Natural killer cell treated with Interleukin-12 subunit alpha and Interleukin-12 subunit beta and Interleukin-15 and Interleukin-18, amount 100 ng/mL, for 72 hours (primary cell): Measurements from ENCODE around the gene FEZ2. TPM values are rescaled to one million over a fixed set of nuclear protein-coding genes. Genes with fewer than 3 reads are reported as not detected.
A peak's percentile ranks its signal among the peaks of the same experiment; 100 is the strongest.

ENCODE experiments used
- ATAC-seq, 2 donors: fragments of 150-1000 bp; cut with Tn5 transposase in 1 of 2; sonication (Bioruptor Pico), chemical (Tn5 transposase) in 1 of 2; 2 replicates each; pipeline ENCODE4 v1.10.0; 2021
- DNase-seq: peaks from one replicate; pipeline ENCODE4 v3.0.0; 2022; ENCODE audit warnings: low spot score
- H3K27ac Mint-ChIP-seq, 2 donors: 1 replicate in 1 of 2; 2 replicates in 1 of 2; pipeline ENCODE4 v1.8.0; 2022; ENCODE audit warnings: mixed read lengths in 2 of 2, mild to moderate bottlenecking in 1 of 2, moderate library complexity in 1 of 2
- H3K27me3 Mint-ChIP-seq, 2 donors: 1 replicate in 1 of 2; 2 replicates in 1 of 2; pipeline ENCODE4 v1.8.0; 2022; ENCODE audit warnings: mixed read lengths in 2 of 2
- H3K36me3 Mint-ChIP-seq: one replicate; pipeline ENCODE4 v1.8.0; 2022; ENCODE audit warnings: mixed read lengths
- H3K4me1 Mint-ChIP-seq, 2 donors: 1 replicate in 1 of 2; 2 replicates in 1 of 2; pipeline ENCODE4 v1.8.0; 2022; ENCODE audit warnings: low read depth in 2 of 2, mixed read lengths in 2 of 2, mild to moderate bottlenecking in 1 of 2
- H3K4me3 Mint-ChIP-seq: one replicate; pipeline ENCODE4 v1.8.0; 2022; ENCODE audit warnings: mixed read lengths
- H3K9me3 Mint-ChIP-seq: 2 replicates; pipeline ENCODE4 v1.8.0; 2022; ENCODE audit warnings: mixed read lengths
- total RNA-seq, 2 donors: library from RNA; stranded (reverse); gene quantifications; one replicate each; pipeline ENCODE4 v1.2.3, GENCODE V29; 2022

FEZ2 gene, protein sequence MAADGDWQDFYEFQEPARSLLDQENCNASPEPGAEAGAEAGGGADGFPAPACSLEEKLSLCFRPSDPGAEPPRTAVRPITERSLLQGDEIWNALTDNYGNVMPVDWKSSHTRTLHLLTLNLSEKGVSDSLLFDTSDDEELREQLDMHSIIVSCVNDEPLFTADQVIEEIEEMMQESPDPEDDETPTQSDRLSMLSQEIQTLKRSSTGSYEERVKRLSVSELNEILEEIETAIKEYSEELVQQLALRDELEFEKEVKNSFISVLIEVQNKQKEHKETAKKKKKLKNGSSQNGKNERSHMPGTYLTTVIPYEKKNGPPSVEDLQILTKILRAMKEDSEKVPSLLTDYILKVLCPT
- total RNA-seq, result 10 to 100 TPM; 15.3 to 18.1 TPM

DNA sequence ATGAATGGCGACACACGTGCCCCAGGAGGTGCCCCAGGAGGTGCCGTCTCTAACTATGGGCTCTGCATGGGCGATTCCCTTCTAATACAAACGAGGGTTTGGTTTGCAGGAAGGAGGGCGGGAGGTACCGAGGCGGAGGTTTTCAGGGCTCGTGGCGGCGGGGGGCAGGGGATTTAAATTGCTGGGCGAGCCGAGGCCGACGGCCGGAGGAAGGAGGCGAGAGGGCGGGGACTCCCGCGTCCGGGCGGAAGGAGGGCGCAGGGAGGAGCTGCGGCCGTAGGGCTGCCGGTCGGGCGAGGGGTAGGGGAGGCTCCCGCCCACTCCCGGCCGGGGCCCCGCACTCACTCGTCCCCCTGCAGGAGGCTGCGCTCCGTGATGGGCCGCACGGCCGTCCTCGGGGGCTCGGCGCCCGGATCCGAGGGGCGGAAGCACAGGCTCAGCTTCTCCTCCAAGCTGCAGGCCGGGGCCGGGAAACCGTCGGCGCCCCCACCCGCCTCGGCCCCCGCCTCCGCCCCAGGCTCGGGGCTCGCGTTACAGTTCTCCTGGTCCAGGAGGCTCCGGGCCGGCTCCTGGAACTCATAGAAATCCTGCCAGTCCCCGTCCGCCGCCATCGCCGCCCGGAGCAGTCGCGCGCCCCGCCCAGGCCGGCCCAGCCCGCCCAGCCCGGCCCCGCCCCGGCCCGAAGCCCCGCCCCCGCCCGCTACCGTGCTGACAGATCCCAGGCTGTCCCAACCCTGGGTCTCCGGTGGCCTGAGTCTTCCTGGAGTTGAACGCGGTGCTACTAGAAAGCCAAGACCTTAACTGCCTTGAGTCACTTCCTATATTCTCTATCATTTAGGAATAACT is at the start of gene FEZ2:
TSS of gene FEZ2 (minus strand) at position 637 of the 846 bp plus-strand sequence. CDS start at position 611, 26 bp downstream.
- H3K36me3 Mint-ChIP-seq, result no peaks in the 10 kb centered on the region
- H3K27me3 Mint-ChIP-seq, result no peaks in the 10 kb centered on the region
- H3K4me3 Mint-ChIP-seq, result peak within 1 kb of the TSS; percentile 97
- ATAC-seq (peak; percentile 98 to 99), DNase-seq (peak; percentile 90)
- no peaks in the 10 kb centered on the region for H3K9me3 Mint-ChIP-seq
- H3K4me1 Mint-ChIP-seq, result peaks cover 30 to 34% of the 10 kb centered on the region in 2 donors
- H3K27ac Mint-ChIP-seq, result peak within 1 kb of the TSS; percentile 78 to 81

DNA sequence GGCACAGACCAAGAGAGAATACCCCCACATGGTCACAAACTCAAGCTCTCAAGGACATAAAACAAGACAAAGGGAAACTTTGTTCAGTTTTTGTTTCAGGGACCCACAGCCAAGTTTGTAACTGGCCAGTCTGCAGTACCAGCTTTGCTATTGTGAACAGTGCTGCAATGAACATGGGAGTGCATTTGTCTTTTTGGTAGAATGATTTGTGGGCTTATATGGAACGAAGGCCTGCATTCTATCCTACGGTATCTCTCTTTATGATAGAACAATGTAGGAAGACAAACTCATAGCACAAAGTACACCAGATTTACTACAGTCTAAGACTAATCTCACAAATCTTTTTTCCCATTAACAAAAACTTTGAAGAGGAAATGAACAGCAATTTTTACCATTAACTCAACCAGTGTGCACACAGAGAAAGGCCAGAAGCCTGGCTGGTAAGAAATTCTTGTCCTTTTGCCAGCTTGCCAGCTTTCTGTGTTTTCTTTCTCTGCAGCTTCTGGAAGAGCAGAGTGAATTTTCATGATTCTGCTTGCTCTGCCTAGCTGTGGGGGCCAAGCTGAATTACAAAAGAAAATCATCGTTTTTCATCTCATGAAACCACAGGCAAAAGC is 37.1 kb upstream of the FEZ2 start:
- H3K27me3 Mint-ChIP-seq, result peaks cover 19 to 30% of the 10 kb centered on the region in 2 donors
- H3K4me3 Mint-ChIP-seq, result no peak overlapping the region
- DNase-seq (no peak), ATAC-seq (no peak)
- H3K9me3 Mint-ChIP-seq, result no peaks in the 10 kb centered on the region
- H3K36me3 Mint-ChIP-seq, result no peaks in the 10 kb centered on the region
- H3K4me1 Mint-ChIP-seq, result no peaks in the 10 kb centered on the region
- H3K27ac Mint-ChIP-seq, result no peak overlapping the region

DNA sequence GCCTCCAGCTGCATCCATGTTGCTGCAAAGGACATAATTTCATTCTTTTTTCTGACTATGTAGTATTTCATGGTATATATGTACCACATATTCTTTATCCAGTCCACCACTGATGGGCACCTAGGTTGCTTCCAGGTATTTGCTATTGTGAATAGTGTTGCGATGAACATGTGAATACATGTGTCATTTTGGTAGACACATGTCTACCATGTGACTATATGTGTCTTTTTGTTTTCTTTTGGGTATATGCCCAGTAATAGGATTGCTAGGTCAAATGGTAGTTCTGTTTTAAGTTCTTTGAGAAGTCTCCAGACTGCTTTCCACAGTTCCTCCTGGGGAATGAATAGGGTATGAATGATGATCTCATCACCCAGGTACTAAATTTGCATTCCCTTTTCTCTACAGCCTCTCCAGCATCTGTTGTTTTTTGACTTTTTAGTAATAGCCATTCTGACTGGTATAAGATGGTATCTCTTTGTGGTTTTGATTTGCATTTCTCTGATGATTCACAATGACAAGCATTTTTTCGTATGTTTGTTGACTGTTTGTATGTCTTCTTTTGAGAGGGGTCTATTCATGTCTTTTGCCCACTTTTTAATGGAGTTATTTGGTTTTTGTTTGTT is 35.6 kb upstream of the FEZ2 start:
- H3K36me3 Mint-ChIP-seq, result no peaks in the 10 kb centered on the region
- no peaks in the 10 kb centered on the region for H3K4me1 Mint-ChIP-seq

DNA sequence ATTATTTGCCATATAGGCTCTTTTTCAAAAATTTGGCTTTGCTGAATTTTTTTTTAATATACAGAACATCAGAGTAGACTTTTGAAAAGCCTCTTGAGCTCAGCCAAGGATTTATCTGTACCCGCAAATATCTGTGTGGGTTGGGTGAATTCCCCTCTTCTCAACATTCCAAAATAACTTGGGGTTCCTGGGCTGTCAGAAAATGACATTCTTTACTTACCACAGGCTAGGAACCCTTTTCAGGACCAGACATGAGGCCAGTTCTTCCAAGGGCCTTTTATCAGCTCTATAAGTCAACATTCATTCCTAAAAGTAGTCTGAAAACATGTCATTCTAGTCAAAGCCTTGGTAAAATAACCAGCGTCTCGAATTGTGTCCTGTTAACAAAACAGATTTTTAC is 28.8 kb upstream of the FEZ2 start:
- Mint-ChIP-seq H3K4me3 (no peak overlapping the region), H3K9me3 (no peaks in the 10 kb centered on the region), H3K36me3 (no peaks in the 10 kb centered on the region), H3K4me1 (no peaks in the 10 kb centered on the region), H3K27ac (no peak overlapping the region), H3K27me3 (peaks cover 12 to 14% of the 10 kb centered on the region in 2 donors)
- DNase-seq, result no peak
- no peak for ATAC-seq

More for the DNA sequence above, 35.6 kb upstream of the FEZ2 start:
- H3K4me3 Mint-ChIP-seq, result no peak overlapping the region
- no peak overlapping the region for H3K27ac Mint-ChIP-seq
- DNase-seq (no peak), ATAC-seq (no peak)
- no peaks in the 10 kb centered on the region for H3K9me3 Mint-ChIP-seq
- H3K27me3 Mint-ChIP-seq, result peaks cover 9 to 16% of the 10 kb centered on the region in 2 donors

DNA sequence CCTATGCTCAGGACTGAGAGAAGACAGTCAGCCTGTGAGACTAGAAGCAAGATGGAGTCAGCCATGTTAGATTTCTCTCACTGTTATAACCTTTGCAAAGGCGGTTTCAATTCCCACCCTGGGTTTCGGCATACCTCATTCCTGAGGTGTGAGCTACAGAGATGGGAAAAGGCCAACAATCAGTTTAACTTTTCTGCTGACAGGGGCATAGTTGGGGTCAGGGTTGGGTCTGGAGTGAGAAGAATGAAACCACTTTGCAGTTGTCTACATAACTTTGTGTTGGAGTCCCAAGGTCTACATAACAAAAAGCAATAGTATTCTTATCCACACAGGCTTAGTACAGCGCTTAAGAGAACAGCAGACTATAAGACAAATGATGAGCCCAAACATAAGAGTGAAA is 28.1 kb upstream of the FEZ2 start:
- ATAC-seq (no peak), DNase-seq (no peak)
- no peaks in the 10 kb centered on the region for H3K36me3 Mint-ChIP-seq
- no peaks in the 10 kb centered on the region for H3K9me3 Mint-ChIP-seq
- peaks cover 12 to 14% of the 10 kb centered on the region in 2 donors for H3K27me3 Mint-ChIP-seq
- H3K4me1 Mint-ChIP-seq, result no peaks in the 10 kb centered on the region
- H3K4me3 Mint-ChIP-seq, result no peak overlapping the region
- no peak overlapping the region for H3K27ac Mint-ChIP-seq

DNA sequence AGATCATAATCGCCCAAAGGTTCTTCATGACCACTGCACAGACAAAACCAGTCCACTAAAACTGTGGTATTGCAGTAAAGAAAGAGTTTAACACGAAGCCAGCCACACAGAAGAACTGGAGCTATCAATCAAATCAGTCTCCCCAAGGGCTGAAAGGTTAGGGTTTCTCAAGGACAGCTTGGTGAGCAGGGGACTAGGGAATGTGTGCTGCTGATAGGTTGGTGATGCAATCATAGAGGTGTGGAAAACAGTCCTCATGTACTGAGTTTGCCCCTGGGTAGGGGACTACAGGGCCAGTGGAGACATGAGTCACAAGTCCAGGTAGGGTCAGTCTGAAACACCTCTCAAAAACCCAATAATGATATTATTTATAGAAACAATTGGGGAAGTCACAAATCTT is 27.3 kb upstream of the FEZ2 start:
- no peak for ATAC-seq
- Mint-ChIP-seq H3K9me3 (no peaks in the 10 kb centered on the region), H3K36me3 (no peaks in the 10 kb centered on the region), H3K4me1 (no peaks in the 10 kb centered on the region), H3K4me3 (no peak overlapping the region), H3K27me3 (peaks cover 14 to 16% of the 10 kb centered on the region in 2 donors), H3K27ac (no peak overlapping the region)
- no peak for DNase-seq

DNA sequence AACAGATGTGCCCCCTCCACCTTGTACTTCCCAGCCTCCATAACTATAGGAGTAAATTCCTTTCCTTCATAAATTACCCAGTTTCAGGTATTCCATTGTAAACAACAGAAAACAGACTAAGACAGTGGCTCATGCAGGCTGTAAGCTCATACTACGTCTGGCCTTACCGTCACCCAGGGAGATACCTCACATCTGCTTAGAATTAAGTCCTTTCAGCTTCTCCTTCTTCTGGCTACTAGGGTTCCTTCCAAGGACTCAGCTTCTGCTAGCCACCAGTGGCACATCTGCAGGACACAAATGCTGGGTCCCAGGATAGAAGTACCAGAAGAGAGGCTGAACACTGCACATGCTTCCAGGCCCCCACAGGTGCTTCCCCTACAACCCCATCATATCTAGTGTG is 22.4 kb upstream of the FEZ2 start:
- Mint-ChIP-seq H3K27me3 (peaks cover 11 to 18% of the 10 kb centered on the region in 2 donors), H3K4me1 (no peaks in the 10 kb centered on the region), H3K9me3 (no peaks in the 10 kb centered on the region), H3K36me3 (no peaks in the 10 kb centered on the region), H3K27ac (no peak overlapping the region), H3K4me3 (no peak overlapping the region)
- DNase-seq, result no peak
- ATAC-seq, result no peak

DNA sequence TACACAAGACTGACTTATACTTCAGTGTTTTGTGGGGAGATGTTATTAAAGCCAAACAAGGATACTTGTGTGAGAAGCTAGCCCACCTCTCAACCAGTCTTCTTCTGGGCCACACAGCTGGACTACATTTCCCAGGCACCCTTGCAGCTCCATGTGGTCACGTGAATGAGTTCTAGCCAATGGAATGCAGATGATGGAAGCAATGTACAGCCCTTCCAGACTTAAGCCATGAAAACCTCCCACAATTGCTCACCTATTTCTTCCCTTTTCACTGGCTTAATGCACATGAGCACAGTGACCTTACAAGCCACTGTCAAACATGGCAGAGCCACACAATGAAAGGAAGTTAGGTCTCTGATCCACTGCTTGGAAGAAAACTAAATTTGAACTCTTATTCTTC is 20.4 kb upstream of the FEZ2 start:
- ATAC-seq (peak; percentile 60 to 65), DNase-seq (no peak)
- Mint-ChIP-seq H3K4me3 (no peak overlapping the region), H3K4me1 (no peaks in the 10 kb centered on the region), H3K27me3 (peaks cover 17 to 25% of the 10 kb centered on the region in 2 donors), H3K36me3 (no peaks in the 10 kb centered on the region), H3K27ac (no peak overlapping the region), H3K9me3 (no peaks in the 10 kb centered on the region)

DNA sequence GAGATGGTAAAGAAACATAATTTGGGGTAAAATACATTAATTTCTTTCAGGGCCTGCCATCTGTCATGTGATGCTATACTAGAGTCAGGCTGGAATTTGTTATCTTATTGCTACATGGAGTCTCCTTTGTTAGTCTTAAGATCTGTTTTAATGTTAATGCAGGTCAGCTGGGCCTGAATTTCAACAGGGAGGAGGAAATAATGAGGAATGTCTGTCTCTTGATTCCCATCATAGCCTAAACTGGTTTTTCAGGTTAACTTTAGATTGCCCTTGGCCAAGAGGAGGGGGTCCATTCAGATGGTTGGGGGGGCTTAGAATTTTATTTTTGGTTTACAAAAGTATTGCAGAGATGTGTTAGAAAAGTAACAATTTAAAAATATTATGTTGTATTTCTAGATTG is 19.0 kb upstream of the FEZ2 start:
- ATAC-seq (no peak), DNase-seq (no peak)
- Mint-ChIP-seq H3K27me3 (peaks cover 15 to 19% of the 10 kb centered on the region in 2 donors), H3K9me3 (no peaks in the 10 kb centered on the region), H3K27ac (no peak overlapping the region), H3K4me1 (no peaks in the 10 kb centered on the region), H3K4me3 (no peak overlapping the region), H3K36me3 (no peaks in the 10 kb centered on the region)

DNA sequence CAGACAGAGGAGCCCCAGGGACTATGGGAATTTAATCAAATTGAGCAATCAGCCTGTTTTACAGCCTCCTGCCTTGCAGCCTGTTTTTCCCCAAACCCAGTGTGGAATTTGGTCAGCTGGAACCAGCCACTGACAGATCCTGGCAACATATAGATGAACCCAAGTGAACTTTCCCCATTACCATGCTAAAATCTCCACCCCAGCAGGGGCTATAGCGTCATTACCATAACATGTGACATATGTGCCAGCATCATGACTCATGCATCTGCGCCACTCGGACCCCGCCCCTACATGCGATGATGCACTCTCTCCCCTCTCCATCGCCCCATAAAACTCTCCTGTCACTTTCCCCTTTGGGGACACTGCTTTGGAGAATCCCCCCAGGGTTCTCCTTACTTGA is 17.3 kb upstream of the FEZ2 start:
- no peak overlapping the region for H3K4me3 Mint-ChIP-seq
- H3K27ac Mint-ChIP-seq, result no peak overlapping the region
- no peaks in the 10 kb centered on the region for H3K4me1 Mint-ChIP-seq
- H3K36me3 Mint-ChIP-seq, result no peaks in the 10 kb centered on the region
- no peaks in the 10 kb centered on the region for H3K9me3 Mint-ChIP-seq
- ATAC-seq (no peak), DNase-seq (no peak)
- peaks cover 21 to 24% of the 10 kb centered on the region in 2 donors for H3K27me3 Mint-ChIP-seq

DNA sequence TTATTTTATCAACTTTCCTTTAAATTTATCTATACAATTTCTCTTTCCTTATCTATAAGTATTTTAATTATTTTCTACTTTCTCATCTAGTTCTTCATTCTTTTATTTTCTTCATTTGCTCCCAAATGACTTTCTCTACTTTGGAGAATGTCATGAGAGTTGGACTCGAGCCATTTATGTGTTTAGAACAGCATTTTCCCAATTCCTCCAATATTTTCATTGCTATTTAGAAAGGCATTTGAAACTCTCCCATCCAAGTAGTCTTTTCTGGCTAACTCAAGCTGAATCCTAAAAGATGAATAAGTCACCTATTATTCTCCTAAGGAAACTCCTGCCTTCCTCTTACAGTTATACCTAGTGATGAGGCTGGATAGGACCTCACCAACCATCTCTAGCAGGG is 15.8 kb upstream of the FEZ2 start:
- H3K27me3 Mint-ChIP-seq, result peaks cover 20 to 24% of the 10 kb centered on the region in 2 donors
- DNase-seq, result no peak
- H3K4me3 Mint-ChIP-seq, result no peak overlapping the region
- no peaks in the 10 kb centered on the region for H3K36me3 Mint-ChIP-seq
- no peaks in the 10 kb centered on the region for H3K9me3 Mint-ChIP-seq
- H3K4me1 Mint-ChIP-seq, result no peaks in the 10 kb centered on the region
- no peak overlapping the region for H3K27ac Mint-ChIP-seq
- no peak for ATAC-seq

DNA sequence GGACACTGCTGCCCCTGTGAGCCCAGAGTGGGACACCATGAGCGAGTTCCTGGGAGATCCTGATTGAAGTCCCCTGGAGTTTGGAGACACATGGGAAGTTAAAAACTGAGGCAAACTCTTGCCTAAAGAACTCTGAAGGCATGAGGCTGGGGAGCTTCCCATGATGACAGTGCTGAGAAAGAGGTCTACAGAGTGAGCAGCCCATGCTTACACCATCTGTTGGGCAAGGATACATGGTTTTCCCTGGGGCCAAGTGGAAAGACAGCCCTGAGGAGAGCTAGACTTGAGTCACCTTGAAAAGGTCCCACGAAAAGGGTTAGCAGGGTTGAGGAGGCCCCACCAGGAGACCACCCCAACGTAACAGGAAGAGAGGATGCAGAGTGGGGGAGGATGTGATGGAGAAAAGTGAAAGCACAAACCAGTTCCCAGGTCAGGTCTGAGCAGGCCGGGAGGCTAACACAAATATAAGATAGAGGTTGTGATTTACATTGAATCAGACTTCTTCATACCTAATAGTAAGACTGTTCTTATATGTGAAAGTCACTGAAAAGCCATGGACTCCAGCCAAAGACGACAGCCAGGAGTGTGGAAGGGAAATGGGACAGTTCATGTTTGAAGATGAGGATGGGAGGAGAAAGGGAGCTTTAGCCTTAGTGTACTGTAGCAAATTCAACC is 13.5 kb upstream of the FEZ2 start:
- peaks cover 20 to 24% of the 10 kb centered on the region in 2 donors for H3K27me3 Mint-ChIP-seq
- H3K4me1 Mint-ChIP-seq, result no peaks in the 10 kb centered on the region
- no peak overlapping the region for H3K27ac Mint-ChIP-seq
- no peaks in the 10 kb centered on the region for H3K9me3 Mint-ChIP-seq
- ATAC-seq (no peak), DNase-seq (no peak)
- no peak overlapping the region for H3K4me3 Mint-ChIP-seq
- H3K36me3 Mint-ChIP-seq, result no peaks in the 10 kb centered on the region

DNA sequence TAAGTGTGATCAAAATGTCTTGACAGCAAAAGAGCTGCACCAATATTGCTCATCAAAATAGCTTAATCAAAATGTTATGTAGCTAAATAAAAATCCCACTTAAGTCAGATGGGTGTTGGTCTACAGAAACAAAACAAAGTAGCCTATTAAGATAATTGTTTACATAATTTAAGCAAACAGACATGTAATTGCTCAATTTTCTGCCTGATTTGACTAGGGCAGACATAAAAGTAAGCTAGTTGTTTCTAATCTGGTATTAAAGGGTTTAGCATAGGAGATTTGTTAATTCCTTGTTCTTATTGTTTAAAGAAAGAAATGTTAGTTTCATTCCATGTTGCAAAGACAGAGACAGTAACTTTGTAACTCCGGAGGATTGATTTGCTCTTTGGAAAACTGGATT is 11.5 kb upstream of the FEZ2 start:
- H3K4me1 Mint-ChIP-seq, result no peaks in the 10 kb centered on the region
- H3K27me3 Mint-ChIP-seq, result peaks cover 20 to 27% of the 10 kb centered on the region in 2 donors
- H3K9me3 Mint-ChIP-seq, result no peaks in the 10 kb centered on the region
- no peak overlapping the region for H3K4me3 Mint-ChIP-seq
- no peak overlapping the region for H3K27ac Mint-ChIP-seq
- no peak for DNase-seq
- H3K36me3 Mint-ChIP-seq, result no peaks in the 10 kb centered on the region
- ATAC-seq, result no peak
